Stimulated activated CD8-positive, alpha-beta memory T cell treated with anti-CD3 and anti-CD28 coated beads, Interleukin-15, amount 100 ng/mL, for 4 hours (primary cell): ENCODE measurements around the gene CHADL.
A peak's percentile ranks its signal among the peaks of the same experiment; 100 is the strongest.

ENCODE experiments used
- DNase-seq, 2 donors: peaks; one replicate each; pipeline ENCODE4 v3.0.0-alpha.2; 2020; ENCODE audit warnings: low read depth in 2 of 2

The CHADL gene

DNA sequence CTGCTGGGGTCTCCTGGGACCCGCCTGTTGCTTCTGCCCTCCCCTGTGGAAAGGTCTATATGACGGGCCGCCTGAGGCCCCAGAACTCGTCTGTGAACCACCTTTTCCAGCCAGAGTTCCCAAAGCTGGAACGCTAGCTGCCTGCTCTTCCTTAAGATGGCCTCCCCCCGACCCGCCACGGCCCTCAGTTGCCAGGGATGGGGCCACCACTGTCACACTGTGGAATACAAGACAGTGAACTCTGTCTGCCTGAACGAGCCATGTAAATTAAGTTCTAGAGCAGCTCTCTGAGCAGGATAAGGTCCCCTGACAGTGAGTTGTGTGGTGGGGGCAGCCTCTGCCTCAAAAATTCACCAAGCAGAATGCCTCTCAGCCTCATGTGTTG lies 10.3 kb downstream of the CHADL start:
- no peak for DNase-seq

GRCh38 chr22:41229730-41230400 lies 10.9 kb downstream of the CHADL start:
- DNase-seq: no peak

DNA sequence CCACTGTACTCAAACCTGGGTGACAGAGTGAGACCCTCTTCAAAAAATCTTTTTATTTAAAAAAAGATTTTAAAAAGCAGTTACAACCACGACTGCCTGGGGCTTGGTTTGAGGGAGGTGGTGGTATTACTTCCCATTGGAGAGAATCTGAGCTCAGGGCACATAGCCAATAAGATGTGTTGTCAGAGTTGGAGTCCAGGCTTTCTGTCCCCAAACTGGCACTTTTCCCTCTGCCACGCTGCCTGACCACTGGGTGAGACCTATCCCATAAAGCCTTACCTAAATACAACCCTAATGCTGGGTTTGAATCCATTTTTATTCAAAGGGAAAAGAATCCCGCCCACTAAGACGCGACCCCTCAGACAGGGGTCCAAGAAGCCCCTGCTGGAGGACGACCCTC lies 11.5 kb downstream of the CHADL start:
- no peak for DNase-seq

- DNase-seq: no peak
These were observed 13.7 kb downstream of the CHADL start for GRCh38 chr22:41226723-41227655.

DNA sequence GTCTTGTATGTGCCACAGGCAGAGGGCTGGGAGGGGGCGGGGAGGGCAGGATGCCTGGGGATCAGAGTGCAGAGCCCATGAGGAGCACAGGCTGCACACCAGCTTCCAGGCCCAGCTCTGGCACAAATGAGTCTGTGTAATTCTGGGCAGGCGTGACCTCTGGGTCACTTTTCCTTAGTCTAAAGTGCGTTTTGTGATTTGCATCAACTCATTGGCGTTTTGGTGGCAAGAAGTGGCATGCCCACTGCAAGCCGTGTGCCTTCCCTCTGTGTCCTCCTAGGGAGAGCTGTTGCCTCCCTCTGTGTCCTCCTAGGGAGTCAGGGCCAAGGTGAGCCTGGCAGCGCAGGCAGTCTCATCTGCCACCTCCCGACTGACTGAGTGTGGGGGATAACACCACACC lies 17.2 kb downstream of the CHADL start:
- DNase-seq: no peak

GRCh38 chr22:41222846-41223507 lies 17.8 kb downstream of the CHADL start:
- no peak for DNase-seq

GRCh38 chr22:41217553-41218157 lies 23.1 kb downstream of the CHADL start:
- DNase-seq: no peak

GRCh38 chr22:41216984-41217383 lies 23.7 kb downstream of the CHADL start:
- DNase-seq: no peak

GRCh38 chr22:41215926-41216325 lies 24.8 kb downstream of the CHADL start:
- no peak for DNase-seq

DNA sequence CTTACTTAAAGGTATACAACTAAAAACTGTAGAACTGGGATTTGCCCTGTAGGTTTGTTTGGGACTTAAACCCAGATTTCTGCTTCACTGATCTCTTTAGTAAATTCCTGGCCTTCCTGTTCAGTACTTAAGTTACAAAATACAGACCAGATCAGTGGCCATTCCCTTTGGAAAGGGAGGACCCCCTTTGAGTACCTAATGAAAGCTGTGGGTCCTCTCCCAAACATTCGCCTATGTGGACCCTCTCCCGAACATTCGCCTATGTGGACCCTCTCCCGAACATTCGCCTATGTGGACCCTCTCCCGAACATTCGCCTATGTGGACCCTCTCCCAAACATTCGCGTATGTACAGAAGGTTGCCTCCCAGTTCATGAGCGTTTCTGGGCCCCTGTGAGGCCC lies 25.3 kb downstream of the CHADL start:
- DNase-seq: no peak

DNA sequence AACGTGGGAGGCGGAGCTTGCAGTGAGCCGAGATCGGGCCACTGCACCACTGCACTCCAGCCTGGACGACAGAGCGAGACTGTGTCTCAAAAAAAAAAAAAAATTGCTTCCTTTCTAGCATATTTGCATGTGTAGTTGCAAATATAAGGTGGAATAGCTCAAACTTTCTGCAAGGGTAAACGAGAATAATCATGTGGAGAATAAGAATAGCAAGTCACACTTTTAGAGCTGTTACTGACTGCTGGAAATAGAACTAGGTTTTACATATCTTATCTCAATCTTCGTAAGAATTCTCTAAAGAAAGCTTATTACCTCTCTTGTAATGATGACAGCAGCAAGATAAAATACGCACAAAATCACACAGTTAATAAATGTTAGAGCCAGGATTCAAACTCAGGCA lies 34.0 kb downstream of the CHADL start:
- DNase-seq: no peak

DNA sequence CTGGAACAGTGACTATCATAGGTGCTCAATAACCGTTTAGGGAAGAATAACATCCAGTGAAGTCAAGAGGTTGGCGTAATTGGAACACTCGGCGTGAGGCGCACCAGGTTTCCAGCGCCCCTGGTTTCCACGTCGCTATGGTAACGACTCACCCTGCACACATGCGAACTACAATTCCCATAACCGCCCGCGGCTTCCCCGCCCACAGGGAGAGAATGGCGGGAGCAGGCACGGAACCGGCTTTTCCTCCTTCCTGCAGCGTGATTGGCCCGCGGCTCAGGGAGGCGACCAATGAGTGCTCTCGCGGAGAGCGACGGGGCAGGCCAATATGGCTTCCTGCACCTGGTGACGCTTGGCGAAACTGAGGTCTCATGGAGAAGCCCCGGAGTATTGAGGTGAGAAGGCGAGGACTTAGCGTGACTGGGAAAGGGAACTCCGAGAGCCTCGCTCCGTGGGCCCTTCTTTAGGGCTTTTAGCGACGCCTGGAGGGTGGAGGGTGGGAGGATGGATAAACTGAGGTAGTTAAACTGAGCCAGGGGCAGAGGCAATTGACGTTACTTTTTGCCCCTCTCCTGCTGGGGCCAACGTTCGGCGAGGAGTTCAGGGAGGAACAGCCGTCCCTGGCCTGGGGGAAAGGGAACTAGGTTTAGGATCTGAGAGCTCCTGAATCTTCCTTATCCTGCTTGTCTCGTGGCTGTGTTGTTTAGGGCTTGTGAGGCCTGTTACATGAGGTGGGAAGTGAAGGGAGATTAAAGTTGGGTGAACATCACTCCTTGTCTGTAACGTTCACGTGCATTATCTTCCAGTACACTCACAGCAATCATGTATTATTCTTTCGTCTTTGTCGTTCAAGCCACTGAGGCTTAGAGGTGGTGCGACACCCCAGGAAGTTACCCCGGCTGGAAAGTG lies 35.5 kb downstream of the CHADL start, which contains the start of gene L3MBTL2:
Gene L3MBTL2, plus strand, starts transcription at position 321 of the 909 bp plus-strand sequence. Its CDS starts 51 bp downstream, at position 372.
- peak; percentile 94 to 98 for DNase-seq

- no peak for DNase-seq
These were observed 36.7 kb downstream of the CHADL start for GRCh38 chr22:41204066-41204465.

- DNase-seq: no peak
These were observed 37.6 kb downstream of the CHADL start for GRCh38 chr22:41203118-41203517.

GRCh38 chr22:41201141-41201540 lies 39.6 kb downstream of the CHADL start:
- DNase-seq: no peak

GRCh38 chr22:41198027-41198580 lies 42.6 kb downstream of the CHADL start:
- no peak for DNase-seq

GRCh38 chr22:41197038-41197972 lies 43.4 kb downstream of the CHADL start:
- DNase-seq: peak; percentile 65 to 69

GRCh38 chr22:41193829-41194228 lies 46.9 kb downstream of the CHADL start:
- DNase-seq: no peak

DNA sequence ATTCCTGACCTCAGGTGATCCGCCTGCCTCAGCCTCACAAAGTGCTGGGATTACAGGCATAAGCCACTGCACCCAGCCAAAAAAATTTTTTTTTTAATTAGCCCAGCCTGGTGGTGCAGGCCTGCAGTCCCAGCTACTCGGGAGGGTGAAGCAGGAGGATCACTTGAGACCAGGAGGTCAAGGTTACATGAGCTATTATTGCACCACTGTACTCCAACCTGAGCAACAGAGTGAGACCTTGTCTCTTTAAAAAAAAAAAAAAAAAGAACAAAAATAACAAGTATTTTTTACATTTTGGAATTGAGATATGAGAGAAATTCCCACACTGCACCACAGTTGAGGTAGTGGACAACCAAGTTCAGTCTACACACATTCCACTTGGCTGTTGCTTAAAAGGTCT lies 49.3 kb downstream of the CHADL start:
- DNase-seq: no peak

DNA sequence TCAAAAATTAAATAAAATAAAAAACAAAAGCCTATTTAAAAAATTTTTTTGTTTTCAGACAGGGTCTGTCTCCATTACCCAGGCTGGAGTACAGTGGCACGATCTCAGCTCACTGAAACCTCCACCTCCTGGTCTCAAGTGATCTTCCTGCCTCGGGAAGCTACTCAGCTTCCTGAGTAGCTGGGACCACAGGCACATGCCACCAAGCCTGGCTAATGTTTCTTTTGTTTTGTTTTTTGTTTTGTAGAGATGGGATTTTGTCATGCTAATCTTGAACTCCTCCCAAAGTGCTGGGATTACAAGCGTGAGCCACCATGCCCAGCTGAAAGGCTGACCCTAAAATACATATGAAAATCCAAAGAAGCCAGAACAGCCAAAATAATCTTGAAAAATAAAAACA lies 56.1 kb downstream of the CHADL start:
- DNase-seq: no peak
